Tibial nerve (tissue), 4 donors: Measurements from ENCODE around the gene HTR3D. TPM values are rescaled to one million over a fixed set of nuclear protein-coding genes. Genes with fewer than 3 reads are reported as not detected.

Experiments
- DNase-seq, 2 donors: peaks; one replicate each; pipeline ENCODE4 v3.0.0-alpha.2; 2019; ENCODE audit warnings: low spot score in 2 of 2
- H3K27ac ChIP-seq, 4 donors: fragments of 200-600 bp; sonication (generic) in 3 of 4; one replicate each; pipeline ENCODE4 v1.5.1; 2017 to 2019; ENCODE audit warnings: mild to moderate bottlenecking in 1 of 4
- H3K27me3 ChIP-seq, 2 donors: fragments of 200-600 bp; sonication (generic) in 1 of 2; one replicate each; pipeline versions ENCODE4 v1.5.1 to v1.6.0; 2017 to 2019
- H3K36me3 ChIP-seq, 3 donors: fragments of 200-600 bp; sonication (generic); one replicate each; pipeline ENCODE4 v1.5.1; 2018 to 2019
- H3K4me1 ChIP-seq, 4 donors: fragments of 200-600 bp; sonication (generic) in 3 of 4; one replicate each; pipeline ENCODE4 v1.5.1; 2017 to 2019
- H3K4me3 ChIP-seq, 4 donors: fragments of 200-600 bp; sonication (generic) in 3 of 4; one replicate each; pipeline ENCODE4 v1.5.1; 2017 to 2019; ENCODE audit warnings: mild to moderate bottlenecking in 1 of 4, moderate library complexity in 1 of 4
- H3K9me3 ChIP-seq, 4 donors: fragments of 200-600 bp; sonication (generic) in 3 of 4; one replicate each; pipeline ENCODE4 v1.5.1; 2017 to 2019
- EP300 ChIP-seq, 2 donors: sonication (generic); formaldehyde crosslinking; IDR thresholded peaks; one replicate each; pipeline ENCODE4 v1.6.1; 2017; ENCODE audit warnings: antibody characterized with exemption in 2 of 2, mild to moderate bottlenecking in 1 of 2
- POLR2A ChIP-seq, 2 donors: fragments of 450-650 bp; IDR thresholded peaks; one replicate each; pipeline ENCODE4 v1.6.1; 2017; ENCODE audit warnings: antibody characterized with exemption in 2 of 2, mild to moderate bottlenecking in 2 of 2, moderate library complexity in 2 of 2
- WGBS, 2 donors: methylation state at CpG; one replicate each; pipeline ENCODE4 v1.1.5; 2018; 5-methylcytosine and 5-hydroxymethylcytosine counted together
- total RNA-seq, 4 donors: library from RNA; depleted of rRNA; stranded (reverse); fragments of >200 nt; gene quantifications; one replicate each; pipeline ENCODE4 v1.1.0, GENCODE V29; 2016
- TF ChIP-seq, protein P1 (sequence below), 5 experiments: fragments of 200-600 bp in 3 of 5; fragments of 450-650 bp in 2 of 5; sonication (generic) in 3 of 5; IDR thresholded peaks; one replicate each; pipeline ENCODE4 v1.5.1; 2016 to 2019; ENCODE audit warnings: antibody characterized with exemption in 5 of 5, mild to moderate bottlenecking in 3 of 5, moderate library complexity in 2 of 5

HTR3D gene
- total RNA-seq, 4 donors from 2014 or later: not detected

DNA sequence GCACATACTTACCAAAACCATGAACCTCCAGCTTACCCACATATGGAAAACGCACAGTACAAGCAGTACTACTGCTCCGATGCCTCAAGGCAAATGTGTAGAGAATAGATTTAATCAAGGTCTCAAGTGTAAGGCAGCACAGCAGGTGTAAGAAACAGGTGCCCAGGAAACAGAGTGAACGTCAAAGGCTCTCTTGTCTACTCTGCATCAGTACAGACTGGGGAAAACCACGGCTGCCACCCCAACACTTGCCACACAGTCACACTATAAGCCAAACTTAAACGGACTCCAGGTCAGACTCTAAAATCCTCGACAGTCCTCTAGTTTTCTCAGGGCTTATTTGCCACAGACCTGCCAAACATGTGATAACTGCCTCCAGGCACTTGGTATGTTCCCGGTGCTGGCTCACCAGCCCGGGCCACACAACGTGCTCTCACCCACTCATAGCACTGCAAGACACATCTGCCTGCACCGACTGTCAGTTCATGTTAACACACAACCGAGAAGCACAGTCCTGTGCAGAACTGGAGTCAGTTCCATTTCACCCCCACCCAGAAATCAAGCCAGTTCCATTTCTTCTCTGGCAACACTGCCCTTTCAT is 44.4 kb upstream of the HTR3D start:
- H3K4me1 ChIP-seq: peaks cover 0 to 11% (median 0%) of the 10 kb centered on the region in 4 donors
- no peak overlapping the region for H3K4me3 ChIP-seq
- no peaks in the 10 kb centered on the region for H3K27me3 ChIP-seq
- no peaks in the 10 kb centered on the region for H3K9me3 ChIP-seq
- TF ChIP-seq, protein P1, sequence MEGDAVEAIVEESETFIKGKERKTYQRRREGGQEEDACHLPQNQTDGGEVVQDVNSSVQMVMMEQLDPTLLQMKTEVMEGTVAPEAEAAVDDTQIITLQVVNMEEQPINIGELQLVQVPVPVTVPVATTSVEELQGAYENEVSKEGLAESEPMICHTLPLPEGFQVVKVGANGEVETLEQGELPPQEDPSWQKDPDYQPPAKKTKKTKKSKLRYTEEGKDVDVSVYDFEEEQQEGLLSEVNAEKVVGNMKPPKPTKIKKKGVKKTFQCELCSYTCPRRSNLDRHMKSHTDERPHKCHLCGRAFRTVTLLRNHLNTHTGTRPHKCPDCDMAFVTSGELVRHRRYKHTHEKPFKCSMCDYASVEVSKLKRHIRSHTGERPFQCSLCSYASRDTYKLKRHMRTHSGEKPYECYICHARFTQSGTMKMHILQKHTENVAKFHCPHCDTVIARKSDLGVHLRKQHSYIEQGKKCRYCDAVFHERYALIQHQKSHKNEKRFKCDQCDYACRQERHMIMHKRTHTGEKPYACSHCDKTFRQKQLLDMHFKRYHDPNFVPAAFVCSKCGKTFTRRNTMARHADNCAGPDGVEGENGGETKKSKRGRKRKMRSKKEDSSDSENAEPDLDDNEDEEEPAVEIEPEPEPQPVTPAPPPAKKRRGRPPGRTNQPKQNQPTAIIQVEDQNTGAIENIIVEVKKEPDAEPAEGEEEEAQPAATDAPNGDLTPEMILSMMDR (IDR thresholded peaks at IDR 0.05): no peak
- TF ChIP-seq EP300 (IDR thresholded peaks at IDR 0.05) (no peak), POLR2A (IDR thresholded peaks at IDR 0.05) (no peak)
- WGBS, 2 donors: 84 to 91% methylated on average over 11 of the region's 11 CpGs
- peaks cover 0 to 77% (median 6%) of the 10 kb centered on the region in 3 donors for H3K36me3 ChIP-seq
- H3K27ac ChIP-seq: no peak overlapping the region
- DNase-seq: no peak

DNA sequence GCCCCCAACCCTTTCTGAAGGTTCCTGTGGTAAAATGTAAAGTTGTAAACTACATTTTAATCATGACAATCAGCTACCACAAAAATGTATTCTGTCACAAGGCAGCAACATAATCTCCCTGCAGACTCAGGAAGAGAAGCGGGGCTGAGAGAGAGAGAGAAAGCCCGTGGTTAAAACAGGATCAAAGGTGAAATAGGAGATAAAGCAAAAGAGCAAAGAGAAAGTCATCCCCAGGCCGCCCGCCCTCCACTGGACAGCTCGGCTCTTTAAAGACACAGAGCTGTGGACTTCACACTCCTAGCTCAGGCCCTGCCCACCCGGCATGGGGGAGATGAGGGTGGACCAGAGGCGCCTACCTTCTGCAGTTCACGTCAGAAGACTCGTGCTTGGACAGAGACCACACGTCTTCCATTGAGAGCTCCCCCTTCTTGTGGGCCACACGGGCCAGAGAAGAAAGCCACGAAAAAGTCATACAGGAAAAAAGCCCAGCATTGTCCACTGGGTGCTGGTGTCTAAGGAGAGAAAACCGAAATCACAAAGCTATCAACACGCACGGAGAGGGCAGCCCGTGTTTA is 43.2 kb upstream of the HTR3D start:
- Histone ChIP-seq H3K4me3 (no peak overlapping the region), H3K9me3 (no peaks in the 10 kb centered on the region), H3K27me3 (no peaks in the 10 kb centered on the region), H3K27ac (no peak overlapping the region), H3K4me1 (peaks cover 0 to 11% (median 0%) of the 10 kb centered on the region in 4 donors), H3K36me3 (peaks cover 0 to 65% (median 6%) of the 10 kb centered on the region in 3 donors)
- TF ChIP-seq, protein P1 (IDR thresholded peaks at IDR 0.05): no peak
- TF ChIP-seq POLR2A (IDR thresholded peaks at IDR 0.05) (no peak), EP300 (IDR thresholded peaks at IDR 0.05) (no peak)
- 78 to 81% methylated on average over 16 of the region's 16 CpGs for WGBS, 2 donors
- DNase-seq: no peak

DNA sequence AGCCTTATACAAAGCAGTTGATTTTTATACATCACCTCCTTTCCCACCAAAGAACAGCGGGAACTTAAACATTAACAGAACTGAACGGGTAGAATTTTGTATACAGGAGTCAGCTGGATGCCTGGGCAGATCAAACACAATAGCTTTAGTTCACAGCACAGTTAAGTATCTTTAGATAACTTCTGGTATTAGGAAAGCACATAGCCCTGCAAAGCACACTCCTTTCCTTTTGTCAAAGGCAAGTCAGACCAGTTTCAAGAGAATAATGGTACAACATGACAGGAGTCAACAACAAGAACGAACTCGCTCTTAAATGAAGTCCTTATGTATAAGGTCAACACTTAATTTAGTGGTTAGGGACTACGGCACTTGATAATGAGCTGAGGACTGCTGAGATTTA is 40.1 kb upstream of the HTR3D start:
- H3K27ac ChIP-seq: no peak overlapping the region
- no peak for DNase-seq
- no peak for TF ChIP-seq EP300 (IDR thresholded peaks at IDR 0.05)
- TF ChIP-seq, protein P1 (IDR thresholded peaks at IDR 0.05): no peak
- TF ChIP-seq POLR2A (IDR thresholded peaks at IDR 0.05): no peak
- H3K27me3 ChIP-seq: no peaks in the 10 kb centered on the region
- no peak overlapping the region for H3K4me3 ChIP-seq
- no peaks in the 10 kb centered on the region for H3K9me3 ChIP-seq
- peaks cover 0 to 42% (median 2%) of the 10 kb centered on the region in 3 donors for H3K36me3 ChIP-seq
- WGBS, 2 donors: 74 to 77% methylated on average over 5 of the region's 5 CpGs
- no peaks in the 10 kb centered on the region for H3K4me1 ChIP-seq

DNA sequence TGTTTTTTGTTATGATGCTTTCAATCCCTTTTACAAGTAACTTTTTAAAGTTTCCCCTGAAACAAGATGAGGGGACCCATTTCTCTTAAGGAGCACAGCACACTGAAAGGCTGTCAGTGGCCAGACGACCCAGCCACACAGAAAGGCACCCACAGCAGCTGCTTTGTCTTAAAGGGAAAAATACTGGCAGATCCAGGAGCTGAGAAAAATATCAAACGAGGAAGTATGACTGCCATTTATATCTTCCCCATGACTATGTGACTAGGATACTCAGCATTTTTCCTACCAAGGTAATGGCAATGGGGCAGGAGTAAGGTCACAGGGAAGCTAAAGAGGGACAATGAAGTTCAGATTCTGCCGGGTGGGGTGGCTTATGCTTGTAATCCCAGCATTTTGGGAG is 29.8 kb upstream of the HTR3D start:
- Histone ChIP-seq H3K27me3 (no peaks in the 10 kb centered on the region), H3K9me3 (no peaks in the 10 kb centered on the region), H3K27ac (no peak overlapping the region), H3K4me1 (peaks cover 0 to 16% (median 0%) of the 10 kb centered on the region in 4 donors), H3K4me3 (no peak overlapping the region), H3K36me3 (peaks cover 0 to 7% (median 0%) of the 10 kb centered on the region in 3 donors)
- no peak for DNase-seq
- 54 to 56% methylated on average over 3 of the region's 3 CpGs for WGBS, 2 donors
- TF ChIP-seq, protein P1 (IDR thresholded peaks at IDR 0.05): no peak
- no peak for TF ChIP-seq EP300 (IDR thresholded peaks at IDR 0.05)
- no peak for TF ChIP-seq POLR2A (IDR thresholded peaks at IDR 0.05)

DNA sequence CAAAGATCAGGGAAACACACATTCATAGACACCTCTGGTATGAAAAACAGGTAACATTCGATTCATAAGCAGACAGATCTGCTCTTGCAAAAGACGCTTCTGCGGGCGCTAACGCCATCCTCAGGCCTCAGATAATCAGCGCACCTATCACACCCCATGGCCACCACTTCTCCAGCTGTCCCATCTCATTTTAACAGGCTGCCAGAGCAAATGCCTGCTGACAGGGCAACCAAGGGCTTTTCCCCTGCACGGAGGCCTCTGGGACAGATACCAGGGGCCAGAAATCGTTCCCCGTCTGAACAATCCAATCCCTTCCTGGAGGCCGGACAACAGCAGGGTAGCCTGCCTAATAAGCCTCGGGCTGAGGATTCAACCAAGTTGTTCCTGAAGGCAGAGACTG is 29.1 kb upstream of the HTR3D start:
- Histone ChIP-seq H3K36me3 (peaks cover 0 to 7% (median 0%) of the 10 kb centered on the region in 3 donors), H3K27me3 (no peaks in the 10 kb centered on the region), H3K4me3 (no peak overlapping the region), H3K4me1 (peaks cover 0 to 20% (median 0%) of the 10 kb centered on the region in 4 donors), H3K9me3 (no peaks in the 10 kb centered on the region), H3K27ac (peak overlapping the region in 1 of 4 donors; percentile 17)
- WGBS, 2 donors: 94 to 96% methylated on average over 11 of the region's 11 CpGs
- no peak for DNase-seq
- TF ChIP-seq POLR2A (IDR thresholded peaks at IDR 0.05) (no peak), EP300 (IDR thresholded peaks at IDR 0.05) (no peak)
- TF ChIP-seq, protein P1 (IDR thresholded peaks at IDR 0.05): no peak
